Coronary artery (tissue), 2 donors: ENCODE data around the gene JMJD8.

ENCODE experiments used
- DNase-seq: peaks from one replicate; pipeline ENCODE4 v3.0.0-alpha.2; 2017; ENCODE audit warnings: low spot score
- H3K27ac ChIP-seq, 2 donors: fragments of 200-600 bp; sonication (generic); one replicate each; pipeline ENCODE4 v1.5.1; 2016 to 2019
- H3K4me3 ChIP-seq: fragments of 200-600 bp; sonication (generic); 2 replicates; pipeline ENCODE4 v1.5.1; 2016; ENCODE audit warnings: mild to moderate bottlenecking, moderate library complexity
- CTCF ChIP-seq: fragments of 200-600 bp; sonication (generic); IDR thresholded peaks from one replicate; pipeline ENCODE4 v1.5.1; 2019; ENCODE audit warnings: antibody characterized with exemption

The JMJD8 gene

GRCh38 chr16:728890-729744 is 45.0 kb upstream of the JMJD8 start:
- no peak for DNase-seq
- TF ChIP-seq CTCF = no peak
- H3K27ac ChIP-seq = no peak overlapping the region
- H3K4me3 ChIP-seq = peak overlapping the region; percentile 72

DNA sequence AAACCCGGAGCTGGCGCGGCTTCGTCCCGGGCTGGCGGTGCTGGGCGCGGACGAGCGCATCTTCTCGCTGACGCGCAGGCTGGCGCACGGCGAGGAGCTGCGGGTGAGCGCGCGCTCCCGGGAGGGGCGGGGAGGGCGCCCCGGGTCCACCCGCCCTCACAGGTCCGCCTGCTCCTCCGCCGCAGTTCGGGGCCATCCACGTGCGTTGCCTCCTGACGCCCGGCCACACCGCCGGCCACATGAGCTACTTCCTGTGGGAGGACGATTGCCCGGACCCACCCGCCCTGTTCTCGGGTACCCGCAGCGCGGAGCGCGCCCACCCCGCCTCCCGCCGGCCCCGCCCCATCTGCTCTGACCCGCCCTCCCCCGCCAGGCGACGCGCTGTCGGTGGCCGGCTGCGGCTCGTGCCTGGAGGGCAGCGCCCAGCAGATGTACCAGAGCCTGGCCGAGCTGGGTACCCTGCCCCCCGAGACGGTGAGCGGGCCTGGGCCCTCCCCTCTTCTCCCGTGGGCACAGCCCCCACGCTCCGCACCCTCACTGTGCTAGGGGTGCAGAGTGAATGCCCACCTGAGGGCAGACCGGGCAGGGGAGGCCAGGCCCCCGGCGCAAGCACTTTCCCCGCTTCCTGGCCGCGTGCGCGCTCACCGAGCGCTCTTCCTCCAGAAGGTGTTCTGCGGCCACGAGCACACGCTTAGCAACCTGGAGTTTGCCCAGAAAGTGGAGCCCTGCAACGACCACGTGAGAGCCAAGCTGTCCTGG is 44.2 kb upstream of the JMJD8 start:
- no peak for DNase-seq
- no peak for TF ChIP-seq CTCF
- Histone ChIP-seq H3K27ac (peak overlapping the region in 1 of 2 donors; percentile 44), H3K4me3 (peak overlapping the region; percentile 72)

DNA sequence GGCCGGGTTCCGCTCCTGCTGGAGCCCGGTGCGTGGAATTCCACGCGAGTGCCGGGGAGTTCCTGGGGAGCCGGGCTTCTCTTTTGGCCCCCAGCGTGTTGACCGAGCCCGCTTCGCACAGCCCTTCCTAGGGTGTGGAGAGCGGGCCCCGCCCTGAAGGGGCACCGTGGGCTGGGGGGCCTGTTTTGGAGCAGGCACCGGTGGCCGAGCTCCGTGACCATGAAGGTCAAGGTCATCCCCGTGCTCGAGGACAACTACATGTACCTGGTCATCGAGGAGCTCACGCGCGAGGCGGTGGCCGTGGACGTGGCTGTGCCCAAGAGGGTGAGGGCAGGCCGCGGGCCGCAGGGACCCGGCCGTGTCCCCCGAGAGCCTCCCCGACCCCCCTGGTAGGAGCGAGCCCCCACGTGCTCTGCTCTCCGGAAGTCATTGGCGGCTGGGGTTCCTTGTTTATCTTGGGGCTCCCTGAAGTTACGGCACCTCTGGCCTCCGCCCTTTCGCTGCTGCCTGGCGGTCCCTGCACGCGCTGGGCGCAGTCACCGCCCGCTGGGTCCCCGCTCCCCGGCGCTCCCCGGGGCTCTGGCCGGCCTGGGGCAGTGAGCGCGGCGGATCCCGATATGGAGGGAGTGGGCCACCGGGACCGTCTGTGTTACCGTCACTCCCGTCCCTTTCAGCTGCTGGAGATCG is 43.3 kb upstream of the JMJD8 start:
- no peak for DNase-seq
- Histone ChIP-seq H3K4me3 (peak overlapping the region; percentile 72), H3K27ac (peak overlapping the region in 1 of 2 donors; percentile 44)
- TF ChIP-seq CTCF = no peak

- H3K27ac ChIP-seq = peak within 1 kb of the TSS in 1 of 2 donors; percentile 44
- DNase-seq = no peak
- no peak for TF ChIP-seq CTCF
- peak within 1 kb of the TSS; percentile 72 for H3K4me3 ChIP-seq
These were observed 42.5 kb upstream of the JMJD8 start, which contains the start of the genes CCDC78 and HAGHL for GRCh38 chr16:726438-727290. TSS of gene CCDC78 (minus strand) at chr16:726443. CDS start at chr16:726367, 76 bp downstream. TSS of gene HAGHL (plus strand) at chr16:727106. CDS start at chr16:727510, 404 bp downstream.

- no peak for DNase-seq
- Histone ChIP-seq H3K4me3 (peak overlapping the region; percentile 72), H3K27ac (no peak overlapping the region)
- no peak for TF ChIP-seq CTCF
These were observed 42.0 kb upstream of the JMJD8 start for GRCh38 chr16:726188-726437.

GRCh38 chr16:725463-726187 is 41.5 kb upstream of the JMJD8 start:
- Histone ChIP-seq H3K27ac (no peak overlapping the region), H3K4me3 (no peak overlapping the region)
- DNase-seq = no peak
- TF ChIP-seq CTCF = no peak
